Measurements from ENCODE around the gene ZC3H12D.

Gene ZC3H12D

GRCh38 chr6:149405823-149406765 is 78.7 kb downstream of the ZC3H12D start:
- DNase-seq, result no peak

GRCh38 chr6:149403534-149403933 is 81.3 kb downstream of the ZC3H12D start:
- no peak for DNase-seq

GRCh38 chr6:149400050-149400449 is 84.8 kb downstream of the ZC3H12D start, which contains the start of gene SUMO4:
SUMO4 (plus strand) TSS chr6:149400262; CDS start chr6:149400392, 130 bp downstream.
- DNase-seq, result no peak

GRCh38 chr6:149397384-149397783 is 87.4 kb downstream of the ZC3H12D start:
- DNase-seq, result no peak

Data from NCI-H748 treated with DMSO at 0.1 percent for 48 hours (cell line).